GM10847 (cell line): Measurements from ENCODE around the gene USP32.

ENCODE experiments used
- POLR2A ChIP-seq: IDR thresholded peaks from 2 replicates; pipeline ENCODE4 v1.6.1; 2011; ENCODE audit not compliant: insufficient read length; ENCODE audit errors: extremely low read depth

USP32 gene

GRCh38 chr17:60351012-60351695 lies 40.8 kb downstream of the USP32 start:
- TF ChIP-seq POLR2A = no peak

GRCh38 chr17:60348616-60349015 lies 43.3 kb downstream of the USP32 start:
- TF ChIP-seq POLR2A = no peak

GRCh38 chr17:60345233-60345632 lies 46.7 kb downstream of the USP32 start:
- TF ChIP-seq POLR2A = no peak

- no peak for TF ChIP-seq POLR2A
Measured at GRCh38 chr17:60335289-60335688, 56.6 kb downstream of the USP32 start.

GRCh38 chr17:60333628-60334031 lies 58.3 kb downstream of the USP32 start:
- TF ChIP-seq POLR2A = no peak

GRCh38 chr17:60332574-60332973 lies 59.4 kb downstream of the USP32 start:
- TF ChIP-seq POLR2A = no peak

GRCh38 chr17:60330731-60331130 lies 61.2 kb downstream of the USP32 start:
- no peak for TF ChIP-seq POLR2A

- TF ChIP-seq POLR2A = no peak
Measured at GRCh38 chr17:60328679-60329078, 63.3 kb downstream of the USP32 start.

GRCh38 chr17:60327901-60328273 lies 64.0 kb downstream of the USP32 start:
- no peak for TF ChIP-seq POLR2A

GRCh38 chr17:60327134-60327900 lies 64.6 kb downstream of the USP32 start:
- TF ChIP-seq POLR2A = no peak

- TF ChIP-seq POLR2A = no peak
Measured at GRCh38 chr17:60326702-60327101, 65.2 kb downstream of the USP32 start.

- TF ChIP-seq POLR2A = no peak
Measured at GRCh38 chr17:60325730-60326524, 66.0 kb downstream of the USP32 start.

GRCh38 chr17:60323754-60324153 lies 68.2 kb downstream of the USP32 start:
- no peak for TF ChIP-seq POLR2A

GRCh38 chr17:60322056-60322387 lies 69.9 kb downstream of the USP32 start:
- no peak for TF ChIP-seq POLR2A

- no peak for TF ChIP-seq POLR2A
Measured at GRCh38 chr17:60321336-60322055, 70.4 kb downstream of the USP32 start.
